CD4-positive, alpha-beta T cell (primary cell): ENCODE measurements around the gene PIK3C2G. TPM values are rescaled to one million over a fixed set of nuclear protein-coding genes. Genes with fewer than 3 reads are reported as not detected.

Source experiments
- ATAC-seq: fragments of 200-7000 bp; cut with Tn5 transposase; one replicate; pipeline ENCODE4 v1.10.0; 2022; ENCODE audit warnings: mild to moderate bottlenecking; ENCODE audit not compliant: poor library complexity
- CTCF ChIA-PET: fragments of 350-600 bp; sonication (Branson Sonifier 250); formaldehyde crosslinking; loops from one replicate; lab custom pipeline; 2021; ENCODE audit warnings: antibody characterized with exemption, inconsistent platforms; lab: Charles Lee
- POLR2A ChIA-PET: fragments of 350-600 bp; sonication (Branson Sonifier 250); formaldehyde crosslinking; loops from one replicate; lab custom pipeline; 2021; ENCODE audit warnings: antibody characterized with exemption, inconsistent platforms; lab: Charles Lee
- DNase-seq, 14 experiments: peaks; one replicate each; pipeline ENCODE4 v3.0.0-alpha.2; 2013 to 2020; ENCODE audit warnings: mixed read lengths in 2 of 14
- H3K27ac ChIP-seq, 2 donors: one replicate each; pipeline versions ENCODE4 v1.5.1 to v1.7.0; 2013; ENCODE audit warnings: low read length in 2 of 2, low read depth in 1 of 2, mild to moderate bottlenecking in 1 of 2
- H3K27me3 ChIP-seq, 2 experiments: 1 replicate in 1 of 2; 2 replicates in 1 of 2; pipeline versions ENCODE4 v1.6.1 to v1.7.0; 2013; ENCODE audit warnings: low read length in 2 of 2, control low read depth in 1 of 2, mild to moderate bottlenecking in 1 of 2, moderate library complexity in 1 of 2; ENCODE audit not compliant: insufficient read depth in 2 of 2, control insufficient read depth in 1 of 2
- H3K36me3 ChIP-seq: one replicate; pipeline ENCODE4 v1.6.1; 2013; ENCODE audit warnings: low read length, control low read depth; ENCODE audit not compliant: insufficient read depth
- H3K4me1 ChIP-seq: one replicate; pipeline ENCODE4 v1.6.1; 2013; ENCODE audit warnings: low read length, control low read depth; ENCODE audit not compliant: insufficient read depth
- H3K4me3 ChIP-seq: one replicate; pipeline ENCODE4 v1.5.1; 2013; ENCODE audit warnings: mild to moderate bottlenecking, low read length, moderate library complexity
- H3K9me3 ChIP-seq, 2 experiments: 1 replicate in 1 of 2; 2 replicates in 1 of 2; pipeline versions ENCODE4 v1.6.1 to v1.7.0; 2013; ENCODE audit warnings: low read length in 2 of 2, mild to moderate bottlenecking in 2 of 2, control low read depth in 1 of 2, moderate library complexity in 1 of 2; ENCODE audit not compliant: control insufficient read depth in 1 of 2, insufficient read depth in 1 of 2
- H3K27ac Mint-ChIP-seq: one replicate; pipeline ENCODE4 v1.8.0; 2020; ENCODE audit warnings: mixed read lengths
- H3K27me3 Mint-ChIP-seq: one replicate; pipeline ENCODE4 v1.8.0; 2021; ENCODE audit warnings: mixed read lengths
- H3K36me3 Mint-ChIP-seq: one replicate; pipeline ENCODE4 v1.8.0; 2021; ENCODE audit warnings: low read depth, mixed read lengths
- H3K4me1 Mint-ChIP-seq: one replicate; pipeline ENCODE4 v1.8.0; 2021; ENCODE audit warnings: low read depth, mixed read lengths
- H3K4me3 Mint-ChIP-seq: one replicate; pipeline ENCODE4 v1.8.0; 2020; ENCODE audit warnings: mild to moderate bottlenecking, mixed read lengths
- H3K9me3 Mint-ChIP-seq: one replicate; pipeline ENCODE4 v1.8.0; 2020; ENCODE audit warnings: mixed read lengths
- intact Hi-C, 2 experiments: fragments of 100-400 bp; cut with DNase I in 1 of 2; cut with micrococcal nuclease in 1 of 2; formaldehyde crosslinking; loops; one replicate each; pipeline versions ENCODE4 v1.15.1 to v1.9.0; 2023 to 2025; cut with DNase I, micrococcal nuclease
- total RNA-seq, 174 experiments: library from RNA in 2 of 174; stranded (reverse) in 2 of 174; gene quantifications; one replicate each; pipeline ENCODE4 v1.2.3 and lab custom pipeline; 2021 to 2026
- TF ChIP-seq, protein P1 (sequence below): fragments of 200-600 bp; IDR thresholded peaks from one replicate; pipeline ENCODE4 v1.8.0; 2022; ENCODE audit warnings: antibody characterized with exemption, mild to moderate bottlenecking

Gene PIK3C2G
- total RNA-seq, 2 experiments from 2014 or later: not detected

DNA sequence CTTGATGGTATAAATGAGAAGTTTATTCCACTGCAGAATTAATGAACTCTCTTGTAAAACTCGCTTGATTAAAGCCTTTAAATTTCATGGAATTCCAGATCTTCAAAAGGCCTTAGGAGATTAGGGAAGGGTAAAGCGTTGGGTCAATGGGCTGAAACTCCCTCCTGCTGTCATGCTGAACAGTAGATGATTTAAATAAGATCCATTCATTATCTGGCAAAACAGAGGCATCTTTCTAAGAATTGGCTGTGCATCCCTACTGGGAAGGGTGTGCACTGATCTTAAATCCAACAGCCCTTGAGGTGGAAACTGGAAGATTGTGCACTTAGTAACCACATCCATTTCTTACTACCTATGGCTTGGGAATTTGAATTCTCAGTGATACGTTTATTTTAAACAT lies 420.5 kb downstream of the PIK3C2G start:
- Mint-ChIP-seq H3K9me3 (peaks cover 2% of the 10 kb centered on the region), H3K36me3 (no peaks in the 10 kb centered on the region), H3K4me3 (no peak overlapping the region), H3K27me3 (no peaks in the 10 kb centered on the region), H3K4me1 (no peaks in the 10 kb centered on the region), H3K27ac (no peak overlapping the region)
- ChIA-PET POLR2A (no interaction called here), CTCF (no interaction called here)
- Histone ChIP-seq H3K9me3 (no peaks in the 10 kb centered on the region), H3K27ac (no peak overlapping the region), H3K36me3 (no peaks in the 10 kb centered on the region), H3K4me1 (no peaks in the 10 kb centered on the region), H3K27me3 (no peaks in the 10 kb centered on the region), H3K4me3 (no peak overlapping the region)
- ATAC-seq: no peak
- no peak for DNase-seq
- intact Hi-C loops: no loop called here
- TF ChIP-seq, protein P1, sequence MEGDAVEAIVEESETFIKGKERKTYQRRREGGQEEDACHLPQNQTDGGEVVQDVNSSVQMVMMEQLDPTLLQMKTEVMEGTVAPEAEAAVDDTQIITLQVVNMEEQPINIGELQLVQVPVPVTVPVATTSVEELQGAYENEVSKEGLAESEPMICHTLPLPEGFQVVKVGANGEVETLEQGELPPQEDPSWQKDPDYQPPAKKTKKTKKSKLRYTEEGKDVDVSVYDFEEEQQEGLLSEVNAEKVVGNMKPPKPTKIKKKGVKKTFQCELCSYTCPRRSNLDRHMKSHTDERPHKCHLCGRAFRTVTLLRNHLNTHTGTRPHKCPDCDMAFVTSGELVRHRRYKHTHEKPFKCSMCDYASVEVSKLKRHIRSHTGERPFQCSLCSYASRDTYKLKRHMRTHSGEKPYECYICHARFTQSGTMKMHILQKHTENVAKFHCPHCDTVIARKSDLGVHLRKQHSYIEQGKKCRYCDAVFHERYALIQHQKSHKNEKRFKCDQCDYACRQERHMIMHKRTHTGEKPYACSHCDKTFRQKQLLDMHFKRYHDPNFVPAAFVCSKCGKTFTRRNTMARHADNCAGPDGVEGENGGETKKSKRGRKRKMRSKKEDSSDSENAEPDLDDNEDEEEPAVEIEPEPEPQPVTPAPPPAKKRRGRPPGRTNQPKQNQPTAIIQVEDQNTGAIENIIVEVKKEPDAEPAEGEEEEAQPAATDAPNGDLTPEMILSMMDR: no peak

DNA sequence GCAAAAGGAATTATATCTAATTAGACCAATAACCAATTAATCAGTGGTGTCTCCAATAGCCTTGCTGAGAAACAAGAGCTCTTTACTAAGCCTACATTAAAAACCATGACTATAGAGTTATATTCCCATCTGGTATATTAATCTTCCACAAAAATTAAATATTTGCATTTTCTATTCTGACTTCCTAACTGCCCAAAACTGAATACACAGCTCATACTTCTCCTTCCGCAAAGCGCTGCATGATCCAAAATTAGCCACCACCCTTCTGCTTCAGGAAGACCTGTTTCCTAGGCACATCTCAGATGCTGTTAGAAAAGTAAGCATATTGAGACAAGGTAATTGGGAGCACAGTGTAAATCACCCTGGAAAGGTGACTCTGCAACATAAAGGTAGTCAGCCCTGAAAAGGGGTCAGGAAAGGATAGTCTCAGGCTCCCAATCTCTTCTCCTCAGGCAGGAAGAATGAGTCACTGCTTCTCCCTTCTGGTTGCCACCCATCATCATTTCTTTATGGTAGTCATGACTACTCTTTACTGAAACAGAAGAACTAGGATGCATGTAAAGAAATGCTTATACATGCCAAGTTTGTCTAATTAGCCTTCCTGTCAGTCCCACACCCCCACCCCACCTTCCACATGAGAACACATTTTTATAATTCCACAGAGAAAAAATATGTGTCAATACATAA lies 422.2 kb downstream of the PIK3C2G start:
- no peaks in the 10 kb centered on the region for H3K27me3 ChIP-seq
- Mint-ChIP-seq H3K4me1 (no peaks in the 10 kb centered on the region), H3K9me3 (peaks cover 2% of the 10 kb centered on the region), H3K36me3 (no peaks in the 10 kb centered on the region), H3K27ac (no peak overlapping the region), H3K4me3 (no peak overlapping the region), H3K27me3 (no peaks in the 10 kb centered on the region)
- TF ChIP-seq, protein P1: no peak
- no peak overlapping the region for H3K4me3 ChIP-seq
- POLR2A ChIA-PET: no interaction called here
- no peaks in the 10 kb centered on the region for H3K9me3 ChIP-seq
- peak in 1 of 14 experiments; percentile 0 for DNase-seq
- CTCF ChIA-PET: no interaction called here
- no peak for ATAC-seq
- no peaks in the 10 kb centered on the region for H3K4me1 ChIP-seq
- intact Hi-C loops: no loop called here
- no peak overlapping the region for H3K27ac ChIP-seq
- no peaks in the 10 kb centered on the region for H3K36me3 ChIP-seq

DNA sequence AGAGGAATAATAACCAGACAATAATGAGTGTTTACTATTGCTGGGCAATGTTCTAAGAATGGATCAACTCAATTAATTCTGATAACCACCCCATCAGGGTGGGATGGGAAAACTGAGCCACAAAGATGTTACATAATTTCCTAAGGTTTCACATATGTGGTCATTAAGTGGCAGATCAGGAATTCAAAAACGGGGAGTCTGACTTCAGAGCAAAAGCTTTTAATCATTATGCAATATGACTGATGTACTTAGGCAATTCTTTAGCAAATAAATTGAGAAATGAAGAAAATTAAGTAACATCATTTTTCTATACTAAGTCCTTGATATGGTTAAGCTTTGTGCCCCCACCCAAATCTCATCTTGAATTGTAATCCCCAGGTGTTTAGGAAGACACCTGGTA lies 423.1 kb downstream of the PIK3C2G start:
- no peaks in the 10 kb centered on the region for H3K27me3 ChIP-seq
- H3K4me1 ChIP-seq: no peaks in the 10 kb centered on the region
- H3K27ac Mint-ChIP-seq: no peak overlapping the region
- ChIA-PET CTCF (no interaction called here), POLR2A (no interaction called here)
- H3K9me3 Mint-ChIP-seq: peaks cover 2% of the 10 kb centered on the region
- H3K9me3 ChIP-seq: no peaks in the 10 kb centered on the region
- no peak for ATAC-seq
- TF ChIP-seq, protein P1: no peak
- H3K4me3 Mint-ChIP-seq: no peak overlapping the region
- H3K27ac ChIP-seq: no peak overlapping the region
- no peak for DNase-seq
- H3K27me3 Mint-ChIP-seq: no peaks in the 10 kb centered on the region
- intact Hi-C loops: no loop called here
- H3K36me3 ChIP-seq: no peaks in the 10 kb centered on the region
- no peaks in the 10 kb centered on the region for H3K36me3 Mint-ChIP-seq
- H3K4me1 Mint-ChIP-seq: no peaks in the 10 kb centered on the region
- no peak overlapping the region for H3K4me3 ChIP-seq
